Measurements from ENCODE around the gene TNIK.

- TF ChIP-seq CTCF (IDR thresholded peaks at IDR 0.05): no peak
- no peak for TF ChIP-seq POLR2AphosphoS5 (IDR thresholded peaks at IDR 0.05)
Measured at GRCh38 chr3:171157980-171158379, 302.2 kb downstream of the TNIK start.

Measured in prostate gland (tissue), 2 donors.